ENCODE data around the gene PPP1R13B.

PPP1R13B gene

GRCh38 chr14:103707329-103708263 is 139.8 kb downstream of the PPP1R13B start:
- DNase-seq, result no peak

GRCh38 chr14:103706551-103707328 is 140.6 kb downstream of the PPP1R13B start:
- no peak for DNase-seq

- DNase-seq, result no peak
These were observed 141.7 kb downstream of the PPP1R13B start for GRCh38 chr14:103705504-103706284.

- DNase-seq, result no peak
These were observed 142.3 kb downstream of the PPP1R13B start for GRCh38 chr14:103705118-103705503.

GRCh38 chr14:103704708-103705107 is 142.7 kb downstream of the PPP1R13B start:
- DNase-seq, result no peak

- DNase-seq, result no peak
These were observed 143.7 kb downstream of the PPP1R13B start for GRCh38 chr14:103703433-103704385.

GRCh38 chr14:103702497-103703432 is 144.6 kb downstream of the PPP1R13B start:
- no peak for DNase-seq

- no peak for DNase-seq
These were observed 145.3 kb downstream of the PPP1R13B start for GRCh38 chr14:103702095-103702494.

- DNase-seq, result no peak
These were observed 146.5 kb downstream of the PPP1R13B start for GRCh38 chr14:103700753-103701490.

- no peak for DNase-seq
These were observed 147.2 kb downstream of the PPP1R13B start for GRCh38 chr14:103699901-103700752.

- DNase-seq, result no peak
These were observed 148.1 kb downstream of the PPP1R13B start for GRCh38 chr14:103699261-103699661.

GRCh38 chr14:103698380-103699260 is 148.8 kb downstream of the PPP1R13B start:
- no peak for DNase-seq

GRCh38 chr14:103697603-103698379 is 149.6 kb downstream of the PPP1R13B start:
- DNase-seq, result no peak

- DNase-seq, result no peak
These were observed 150.2 kb downstream of the PPP1R13B start for GRCh38 chr14:103697206-103697602.

- no peak for DNase-seq
These were observed 150.8 kb downstream of the PPP1R13B start for GRCh38 chr14:103696466-103697071.

- DNase-seq, result no peak
These were observed 151.3 kb downstream of the PPP1R13B start for GRCh38 chr14:103696070-103696402.

Measured in stimulated activated CD4-positive, alpha-beta T cell treated with anti-CD3 and anti-CD28 coated beads, Interleukin-4, amount 100 ng/mL, for 24 hours (primary cell).